Measurements from ENCODE around the gene FNDC5. TPM values are rescaled to one million over a fixed set of nuclear protein-coding genes. Genes with fewer than 3 reads are reported as not detected.
"Not testable (repeated sequence)": the region's sequence is repeated elsewhere in the genome, so short reads cannot be mapped to it uniquely, and the experiment has no call there.

FNDC5 gene
- total and polyA plus RNA-seq, 2 experiments from 2014 or later, result 0.33 TPM; not detected in 1

DNA sequence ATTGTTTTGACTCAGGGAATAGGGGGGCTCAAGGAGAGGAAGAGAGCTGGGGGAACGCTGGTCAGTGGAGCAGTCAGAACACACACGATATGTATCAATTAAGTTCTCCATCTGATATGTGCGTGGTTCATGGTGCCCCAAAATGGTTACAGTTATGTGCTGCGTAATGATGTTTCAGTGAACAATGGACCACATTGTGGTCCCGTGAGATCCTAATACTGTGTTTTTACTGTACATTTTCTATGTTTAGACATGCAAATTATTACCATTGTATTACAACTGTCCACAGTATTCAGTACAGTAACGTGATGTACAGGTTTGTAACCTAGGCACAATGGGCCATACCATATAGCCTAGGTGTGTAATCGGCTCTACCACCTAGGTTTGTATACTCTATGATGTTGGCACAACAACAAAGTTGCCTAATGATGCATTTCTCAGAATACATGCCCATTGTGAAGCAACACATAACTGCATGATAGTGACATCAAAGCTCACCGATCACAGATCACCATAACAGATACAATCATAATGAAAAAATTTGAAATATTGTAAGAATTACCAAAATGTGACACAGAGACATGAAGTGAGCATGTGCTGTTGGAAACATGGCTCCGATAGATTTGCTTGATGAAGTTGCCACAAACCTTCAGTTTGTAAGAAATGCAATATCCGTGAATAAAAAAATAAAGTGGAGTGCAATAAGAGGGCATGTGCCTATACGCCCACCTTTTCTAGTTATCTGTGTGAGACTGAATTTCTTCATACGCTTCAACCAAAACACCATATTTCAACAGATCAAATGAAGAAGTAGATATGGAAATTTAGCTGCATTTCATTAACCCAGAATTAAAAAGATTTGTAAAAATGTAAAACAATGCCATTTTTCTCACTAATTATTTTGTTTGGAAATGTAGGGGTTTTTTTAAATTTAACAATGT, 45.3 kb upstream of the FNDC5 start:
- DNase-seq, result no peak
- in situ Hi-C loops (cut with MboI), result no loop called here
- TF ChIP-seq EZH2phosphoT487 (IDR thresholded peaks at IDR 0.05; ENCODE audit: insufficient read depth, low read depth) (no peak), EZH2 (IDR thresholded peaks at IDR 0.05; ENCODE audit: insufficient read depth, poor library complexity, severe bottlenecking) (no peak)

DNA sequence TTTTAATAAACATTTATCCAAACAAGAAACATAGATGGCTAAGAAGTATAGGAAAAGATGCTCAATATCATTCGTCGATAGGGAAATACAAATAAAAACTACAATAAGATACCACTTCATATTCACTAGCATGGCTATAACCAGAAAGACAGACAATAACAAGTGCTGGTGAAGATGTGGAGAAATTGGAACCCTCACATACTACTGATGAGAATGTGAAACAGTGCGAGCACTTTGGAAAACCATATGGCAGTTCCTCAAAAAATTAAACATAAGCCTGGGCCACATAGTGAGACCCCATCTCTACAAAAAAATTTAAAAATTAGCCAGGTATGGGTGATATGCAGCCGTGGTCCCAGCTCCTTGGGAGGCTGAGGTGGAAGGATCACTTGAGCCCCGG, 39.6 kb upstream of the FNDC5 start:
- no peaks in the 10 kb centered on the region for H3K27me3 ChIP-seq (replicated peaks; ENCODE audit: insufficient read depth)
- H3K4me3 ChIP-seq, result no peak overlapping the region
- no peaks in the 10 kb centered on the region for H3F3A ChIP-seq (ENCODE audit: insufficient read depth)
- in situ Hi-C loops (cut with MboI), result no loop called here
- H3K4me2 ChIP-seq (ENCODE audit: unreplicated experiment), result no peak overlapping the region
- H4K20me1 ChIP-seq (ENCODE audit: insufficient read depth), result no peaks in the 10 kb centered on the region
- DNase-seq, result no peak
- H2AFZ ChIP-seq, result no peak overlapping the region
- no peak overlapping the region for H3K27ac ChIP-seq
- no peaks in the 10 kb centered on the region for H3K9me2 ChIP-seq (ENCODE audit: insufficient read depth)
- WGBS, 2 experiments (ENCODE audit: low coverage in 1 of 2, low lambda C conversion rate in 2 of 2, missing lambda C conversion rate in 2 of 2), result 64 to 68% methylated on average over 5 of the region's 5 CpGs
- H3K9ac ChIP-seq, result no peak overlapping the region
- no peaks in the 10 kb centered on the region for H3K9me3 ChIP-seq (ENCODE audit: low read depth)
- H3K79me2 ChIP-seq (ENCODE audit: insufficient read depth), result no peaks in the 10 kb centered on the region
- no peaks in the 10 kb centered on the region for H3K4me1 ChIP-seq (ENCODE audit: insufficient read depth)
- H3K36me3 ChIP-seq (ENCODE audit: low read depth), result no peaks in the 10 kb centered on the region
- TF ChIP-seq EZH2 (IDR thresholded peaks at IDR 0.05; ENCODE audit: insufficient read depth, poor library complexity, severe bottlenecking), result no peak
- TF ChIP-seq EZH2phosphoT487 (IDR thresholded peaks at IDR 0.05; ENCODE audit: insufficient read depth, low read depth), result no peak

More for the DNA sequence above, 45.3 kb upstream of the FNDC5 start:
- Histone ChIP-seq H3K4me3 (no peak overlapping the region), H3K9me3 (ENCODE audit: low read depth) (no peaks in the 10 kb centered on the region), H3K79me2 (ENCODE audit: insufficient read depth) (no peaks in the 10 kb centered on the region), H3K4me1 (ENCODE audit: insufficient read depth) (peaks cover 11% of the 10 kb centered on the region), H3K27ac (no peak overlapping the region), H3K9ac (no peak overlapping the region), H3K9me2 (ENCODE audit: insufficient read depth) (no peaks in the 10 kb centered on the region), H3K36me3 (ENCODE audit: low read depth) (no peaks in the 10 kb centered on the region), H3K4me2 (ENCODE audit: unreplicated experiment) (no peak overlapping the region), H3F3A (ENCODE audit: insufficient read depth) (0 out of 2 replicates have a peak, but pooled peaks cover 5% of the 10 kb centered on the region), H3K27me3 (replicated peaks; ENCODE audit: insufficient read depth) (no peaks in the 10 kb centered on the region), H2AFZ (no peak overlapping the region), H4K20me1 (ENCODE audit: insufficient read depth) (no peaks in the 10 kb centered on the region)
- 70 to 74% methylated on average over 12 of the region's 12 CpGs for WGBS, 2 experiments (ENCODE audit: low coverage in 1 of 2, low lambda C conversion rate in 2 of 2, missing lambda C conversion rate in 2 of 2)

DNA sequence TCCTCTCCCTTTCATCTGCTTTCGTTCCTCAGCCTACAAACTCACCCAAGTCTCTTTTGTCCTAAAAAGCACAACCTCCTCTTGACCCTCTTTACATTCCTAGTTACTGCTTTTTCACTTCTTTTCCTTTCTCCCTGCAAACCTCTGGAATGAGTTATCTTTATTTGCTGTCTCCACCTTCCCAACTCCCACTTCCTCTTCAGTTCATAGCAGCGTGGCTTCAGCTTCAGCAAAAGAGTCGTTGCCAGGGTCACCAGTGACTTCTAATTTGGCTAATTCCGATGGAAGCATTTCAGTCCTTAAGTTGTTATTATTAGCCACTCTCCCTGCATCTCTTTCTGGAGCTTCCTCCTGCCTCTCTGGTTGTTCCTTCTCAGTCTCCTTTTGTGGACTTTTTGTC, 36.7 kb upstream of the FNDC5 start:
- in situ Hi-C loops (cut with MboI), result no loop called here
- no peaks in the 10 kb centered on the region for H4K20me1 ChIP-seq (ENCODE audit: insufficient read depth)
- no peak overlapping the region for H3K27ac ChIP-seq
- no peaks in the 10 kb centered on the region for H3K27me3 ChIP-seq (replicated peaks; ENCODE audit: insufficient read depth)
- H3F3A ChIP-seq (ENCODE audit: insufficient read depth), result no peaks in the 10 kb centered on the region
- no peaks in the 10 kb centered on the region for H3K9me3 ChIP-seq (ENCODE audit: low read depth)
- peak overlapping the region; percentile 56 for H2AFZ ChIP-seq
- no peak overlapping the region for H3K4me2 ChIP-seq (ENCODE audit: unreplicated experiment)
- H3K9me2 ChIP-seq (ENCODE audit: insufficient read depth), result no peaks in the 10 kb centered on the region
- DNase-seq, result peak; percentile 39
- no peaks in the 10 kb centered on the region for H3K79me2 ChIP-seq (ENCODE audit: insufficient read depth)
- H3K36me3 ChIP-seq (ENCODE audit: low read depth), result no peaks in the 10 kb centered on the region
- no peaks in the 10 kb centered on the region for H3K4me1 ChIP-seq (ENCODE audit: insufficient read depth)
- H3K9ac ChIP-seq, result no peak overlapping the region
- H3K4me3 ChIP-seq, result no peak overlapping the region
- TF ChIP-seq EZH2 (IDR thresholded peaks at IDR 0.05; ENCODE audit: insufficient read depth, poor library complexity, severe bottlenecking), result no peak
- no peak for TF ChIP-seq EZH2phosphoT487 (IDR thresholded peaks at IDR 0.05; ENCODE audit: insufficient read depth, low read depth)
- 18 to 29% methylated on average over 4 of the region's 4 CpGs for WGBS, 2 experiments (ENCODE audit: low coverage in 1 of 2, low lambda C conversion rate in 2 of 2, missing lambda C conversion rate in 2 of 2)

DNA sequence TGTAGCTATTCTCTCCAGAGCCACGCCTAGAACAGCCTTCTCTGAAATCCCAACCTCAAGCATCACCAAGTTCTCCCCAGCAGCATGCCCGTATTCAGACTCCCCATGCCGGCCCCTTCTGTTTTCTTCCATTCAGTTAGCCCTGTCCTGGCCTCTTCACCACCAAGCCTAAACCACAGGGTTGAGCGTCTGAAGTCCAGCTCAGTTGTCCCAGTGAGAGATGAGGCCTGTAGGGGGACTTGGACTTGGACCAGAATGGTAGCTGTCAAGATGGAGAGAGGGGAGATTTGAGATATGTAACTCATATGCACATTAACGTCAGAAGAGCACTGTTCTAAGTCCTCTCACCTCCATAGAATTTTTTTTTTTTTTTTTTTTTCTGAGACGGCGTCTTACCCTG, 35.9 kb upstream of the FNDC5 start:
- in situ Hi-C loops (cut with MboI), result no loop called here
- DNase-seq, result no peak
- TF ChIP-seq EZH2 (IDR thresholded peaks at IDR 0.05; ENCODE audit: insufficient read depth, poor library complexity, severe bottlenecking) (no peak), EZH2phosphoT487 (IDR thresholded peaks at IDR 0.05; ENCODE audit: insufficient read depth, low read depth) (no peak)
- no peaks in the 10 kb centered on the region for H3F3A ChIP-seq (ENCODE audit: insufficient read depth)
- no peak overlapping the region for H3K9ac ChIP-seq
- no peaks in the 10 kb centered on the region for H3K9me3 ChIP-seq (ENCODE audit: low read depth)
- no peaks in the 10 kb centered on the region for H3K9me2 ChIP-seq (ENCODE audit: insufficient read depth)
- H3K27ac ChIP-seq, result no peak overlapping the region
- H4K20me1 ChIP-seq (ENCODE audit: insufficient read depth), result no peaks in the 10 kb centered on the region
- no peaks in the 10 kb centered on the region for H3K36me3 ChIP-seq (ENCODE audit: low read depth)
- H3K79me2 ChIP-seq (ENCODE audit: insufficient read depth), result no peaks in the 10 kb centered on the region
- no peaks in the 10 kb centered on the region for H3K4me1 ChIP-seq (ENCODE audit: insufficient read depth)
- H3K4me2 ChIP-seq (ENCODE audit: unreplicated experiment), result no peak overlapping the region
- no peak overlapping the region for H3K4me3 ChIP-seq
- H2AFZ ChIP-seq, result no peak overlapping the region
- no peaks in the 10 kb centered on the region for H3K27me3 ChIP-seq (replicated peaks; ENCODE audit: insufficient read depth)
- WGBS, 2 experiments (ENCODE audit: low coverage in 1 of 2, low lambda C conversion rate in 2 of 2, missing lambda C conversion rate in 2 of 2), result 71 to 77% methylated on average over 7 of the region's 7 CpGs

DNA sequence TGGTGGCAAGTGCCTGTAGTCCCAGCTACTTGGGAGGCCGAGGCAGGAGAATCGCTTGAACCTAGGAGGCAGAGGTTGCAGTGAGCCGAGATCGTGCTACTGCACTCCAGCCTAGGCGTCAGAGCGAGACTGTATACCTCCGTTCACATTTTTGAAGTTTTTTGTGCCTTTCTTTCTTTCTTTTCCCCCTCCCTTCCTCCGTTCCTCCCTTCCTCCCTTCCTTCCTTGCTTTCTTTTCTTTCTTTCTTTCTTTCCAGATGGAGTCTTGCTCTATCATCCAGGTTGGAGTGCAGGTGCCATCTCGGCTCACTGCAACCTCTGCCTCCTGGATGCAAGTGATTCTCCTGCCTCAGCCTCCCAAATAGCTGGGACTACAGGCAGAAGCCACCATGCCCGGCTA, 34.9 kb upstream of the FNDC5 start:
- in situ Hi-C loops (cut with MboI), result not testable (repeated sequence)
- WGBS, 2 experiments (ENCODE audit: low coverage in 1 of 2, low lambda C conversion rate in 2 of 2, missing lambda C conversion rate in 2 of 2), result 71 to 78% methylated on average over 10 of the region's 10 CpGs

More for the DNA sequence above, 34.9 kb upstream of the FNDC5 start:
- H3K9ac ChIP-seq; DNase-seq; H3K27ac ChIP-seq; H3K9me3 ChIP-seq (ENCODE audit: low read depth); H3K4me2 ChIP-seq (ENCODE audit: unreplicated experiment); H4K20me1 ChIP-seq (ENCODE audit: insufficient read depth); H3K4me3 ChIP-seq; H3K4me1 ChIP-seq (ENCODE audit: insufficient read depth); H3K36me3 ChIP-seq (ENCODE audit: low read depth); H3F3A ChIP-seq (ENCODE audit: insufficient read depth); H3K79me2 ChIP-seq (ENCODE audit: insufficient read depth); H3K27me3 ChIP-seq (replicated peaks; ENCODE audit: insufficient read depth); H3K9me2 ChIP-seq (ENCODE audit: insufficient read depth); H2AFZ ChIP-seq: not testable (repeated sequence)
